Osteoblast (primary cell): Measurements from ENCODE around the gene VAV2. TPM values are rescaled to one million over a fixed set of nuclear protein-coding genes. Genes with fewer than 3 reads are reported as not detected.
A peak's percentile ranks its signal among the peaks of the same experiment; 100 is the strongest.

Experiments
- DNase-seq: peaks from one replicate; pipeline ENCODE4 v3.0.0; 2011; ENCODE audit warnings: low spot score, mixed read lengths; ENCODE audit not compliant: insufficient read length; ENCODE audit errors: missing footprints
- H2AFZ ChIP-seq: 2 replicates; pipeline ENCODE4 v1.6.0; 2011; ENCODE audit warnings: mild to moderate bottlenecking, low read length
- H3K27ac ChIP-seq: 2 replicates; pipeline ENCODE4 v1.5.1; 2011; ENCODE audit warnings: mild to moderate bottlenecking, low read depth, low read length, moderate library complexity
- H3K27me3 ChIP-seq: 2 replicates; pipeline ENCODE4 v1.6.0; 2012; ENCODE audit warnings: mild to moderate bottlenecking, control low read depth, inconsistent platforms, low read length, moderate library complexity; ENCODE audit not compliant: insufficient read depth
- H3K36me3 ChIP-seq: 2 replicates; pipeline ENCODE4 v1.5.1; 2011; ENCODE audit warnings: mild to moderate bottlenecking, low read length, control low read depth, moderate library complexity; ENCODE audit not compliant: insufficient read depth
- H3K4me1 ChIP-seq: 2 replicates; pipeline ENCODE4 v1.5.1; 2011; ENCODE audit warnings: mild to moderate bottlenecking, low read length, control low read depth, moderate library complexity; ENCODE audit not compliant: insufficient read depth
- H3K4me2 ChIP-seq: 2 replicates; pipeline ENCODE4 v1.6.0; 2011; ENCODE audit warnings: mild to moderate bottlenecking, low read length; ENCODE audit not compliant: insufficient read depth
- H3K4me3 ChIP-seq: fragments of 200-600 bp; sonication (generic); 3 replicates; pipeline ENCODE4 v1.5.1; 2012; ENCODE audit warnings: mild to moderate bottlenecking, low read length, inconsistent platforms; ENCODE audit not compliant: insufficient read depth
- H3K79me2 ChIP-seq: 2 replicates; pipeline ENCODE4 v1.6.0; 2012; ENCODE audit warnings: mild to moderate bottlenecking, low read length, control low read depth, inconsistent platforms; ENCODE audit not compliant: insufficient read depth
- H3K9me3 ChIP-seq: 2 replicates; pipeline ENCODE4 v1.5.1; 2011; ENCODE audit warnings: low read depth, low read length, control low read depth
- H4K20me1 ChIP-seq: 2 replicates; pipeline ENCODE4 v1.6.0; 2012; ENCODE audit warnings: mild to moderate bottlenecking, low read length, control low read depth; ENCODE audit not compliant: insufficient read depth
- total RNA-seq: library from RNA; depleted of rRNA; stranded (reverse); fragments of >200 nt; gene quantifications from 2 replicates; pipeline ENCODE4 v1.2.3, GENCODE V29; 2012
- TF ChIP-seq, protein P1 (sequence below): IDR thresholded peaks from 2 replicates; pipeline ENCODE4 v1.5.1; 2011; ENCODE audit warnings: mild to moderate bottlenecking, low read depth, low read length, moderate library complexity; ENCODE audit errors: extremely low read depth

The VAV2 gene
- total RNA-seq, 1 donor, result 8.0 TPM

- Histone ChIP-seq H3K79me2 (peaks cover 66% of the 10 kb centered on the region), H4K20me1 (peaks cover 44% of the 10 kb centered on the region)
- TF ChIP-seq, protein P1, sequence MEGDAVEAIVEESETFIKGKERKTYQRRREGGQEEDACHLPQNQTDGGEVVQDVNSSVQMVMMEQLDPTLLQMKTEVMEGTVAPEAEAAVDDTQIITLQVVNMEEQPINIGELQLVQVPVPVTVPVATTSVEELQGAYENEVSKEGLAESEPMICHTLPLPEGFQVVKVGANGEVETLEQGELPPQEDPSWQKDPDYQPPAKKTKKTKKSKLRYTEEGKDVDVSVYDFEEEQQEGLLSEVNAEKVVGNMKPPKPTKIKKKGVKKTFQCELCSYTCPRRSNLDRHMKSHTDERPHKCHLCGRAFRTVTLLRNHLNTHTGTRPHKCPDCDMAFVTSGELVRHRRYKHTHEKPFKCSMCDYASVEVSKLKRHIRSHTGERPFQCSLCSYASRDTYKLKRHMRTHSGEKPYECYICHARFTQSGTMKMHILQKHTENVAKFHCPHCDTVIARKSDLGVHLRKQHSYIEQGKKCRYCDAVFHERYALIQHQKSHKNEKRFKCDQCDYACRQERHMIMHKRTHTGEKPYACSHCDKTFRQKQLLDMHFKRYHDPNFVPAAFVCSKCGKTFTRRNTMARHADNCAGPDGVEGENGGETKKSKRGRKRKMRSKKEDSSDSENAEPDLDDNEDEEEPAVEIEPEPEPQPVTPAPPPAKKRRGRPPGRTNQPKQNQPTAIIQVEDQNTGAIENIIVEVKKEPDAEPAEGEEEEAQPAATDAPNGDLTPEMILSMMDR, result no peak
Measured at GRCh38 chr9:133953976-133954709, 38.0 kb downstream of the VAV2 start.

DNA sequence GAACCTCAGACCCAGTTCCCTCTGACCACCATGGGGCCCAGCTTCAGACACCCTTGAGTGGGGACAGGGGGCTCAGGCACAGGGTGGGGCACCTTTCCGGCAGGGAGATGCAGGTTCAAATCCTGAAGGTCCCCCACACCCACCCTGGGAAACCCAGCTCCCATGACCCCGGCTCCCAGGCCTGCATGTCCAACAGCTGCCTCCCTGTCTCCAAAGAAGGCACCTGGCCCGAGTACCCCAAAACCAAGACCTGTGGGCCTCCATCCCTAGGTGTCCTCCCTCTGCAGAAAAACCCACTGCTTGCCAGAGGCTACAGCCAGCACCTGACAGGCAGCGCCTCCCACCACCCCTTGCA is 38.5 kb downstream of the VAV2 start:
- TF ChIP-seq, protein P1, result no peak
- Histone ChIP-seq H3K4me2 (no peak overlapping the region), H3K36me3 (no peaks in the 10 kb centered on the region), H3K4me1 (peaks cover 17% of the 10 kb centered on the region), H3K9me3 (no peaks in the 10 kb centered on the region), H2AFZ (no peak overlapping the region), H4K20me1 (peaks cover 47% of the 10 kb centered on the region), H3K27ac (no peak overlapping the region), H3K4me3 (no peak overlapping the region), H3K27me3 (no peaks in the 10 kb centered on the region), H3K79me2 (peaks cover 67% of the 10 kb centered on the region)
- no peak for DNase-seq

More at GRCh38 chr9:133953976-133954709, 38.0 kb downstream of the VAV2 start:
- no peak overlapping the region for H3K4me3 ChIP-seq
- H2AFZ ChIP-seq, result no peak overlapping the region
- no peaks in the 10 kb centered on the region for H3K27me3 ChIP-seq
- DNase-seq, result no peak
- no peak overlapping the region for H3K4me2 ChIP-seq
- H3K27ac ChIP-seq, result no peak overlapping the region
- no peaks in the 10 kb centered on the region for H3K36me3 ChIP-seq
- peaks cover 17% of the 10 kb centered on the region for H3K4me1 ChIP-seq
- H3K9me3 ChIP-seq, result no peaks in the 10 kb centered on the region

- H4K20me1 ChIP-seq, result peaks cover 51% of the 10 kb centered on the region
- TF ChIP-seq, protein P1, result no peak
- no peaks in the 10 kb centered on the region for H3K9me3 ChIP-seq
- no peak for DNase-seq
- H3K4me3 ChIP-seq, result no peak overlapping the region
- H3K4me2 ChIP-seq, result no peak overlapping the region
- no peaks in the 10 kb centered on the region for H3K27me3 ChIP-seq
- H3K36me3 ChIP-seq, result no peaks in the 10 kb centered on the region
- peaks cover 74% of the 10 kb centered on the region for H3K79me2 ChIP-seq
- H3K4me1 ChIP-seq, result peaks cover 17% of the 10 kb centered on the region
- no peak overlapping the region for H2AFZ ChIP-seq
- H3K27ac ChIP-seq, result no peak overlapping the region
Measured at GRCh38 chr9:133952598-133953550, 39.2 kb downstream of the VAV2 start.

- Histone ChIP-seq H4K20me1 (peaks cover 51% of the 10 kb centered on the region), H3K27me3 (no peaks in the 10 kb centered on the region), H3K4me3 (no peak overlapping the region), H3K4me1 (peaks cover 4% of the 10 kb centered on the region), H2AFZ (no peak overlapping the region), H3K27ac (no peak overlapping the region), H3K79me2 (peaks cover 72% of the 10 kb centered on the region), H3K9me3 (no peaks in the 10 kb centered on the region), H3K36me3 (no peaks in the 10 kb centered on the region), H3K4me2 (no peak overlapping the region)
- peak; percentile 89 for DNase-seq
- TF ChIP-seq, protein P1, result no peak
Measured at GRCh38 chr9:133951265-133951664, 40.9 kb downstream of the VAV2 start.
